ENCODE results near the gene ARMC12. TPM values are rescaled to one million over a fixed set of nuclear protein-coding genes. Genes with fewer than 3 reads are reported as not detected.

Gene ARMC12
- total and polyA plus RNA-seq, 2 of the 13 experiments (the other 11 are each of a cell fraction or from before 2014, with no cell fraction given), result 1.3 TPM; not detected in 1

DNA sequence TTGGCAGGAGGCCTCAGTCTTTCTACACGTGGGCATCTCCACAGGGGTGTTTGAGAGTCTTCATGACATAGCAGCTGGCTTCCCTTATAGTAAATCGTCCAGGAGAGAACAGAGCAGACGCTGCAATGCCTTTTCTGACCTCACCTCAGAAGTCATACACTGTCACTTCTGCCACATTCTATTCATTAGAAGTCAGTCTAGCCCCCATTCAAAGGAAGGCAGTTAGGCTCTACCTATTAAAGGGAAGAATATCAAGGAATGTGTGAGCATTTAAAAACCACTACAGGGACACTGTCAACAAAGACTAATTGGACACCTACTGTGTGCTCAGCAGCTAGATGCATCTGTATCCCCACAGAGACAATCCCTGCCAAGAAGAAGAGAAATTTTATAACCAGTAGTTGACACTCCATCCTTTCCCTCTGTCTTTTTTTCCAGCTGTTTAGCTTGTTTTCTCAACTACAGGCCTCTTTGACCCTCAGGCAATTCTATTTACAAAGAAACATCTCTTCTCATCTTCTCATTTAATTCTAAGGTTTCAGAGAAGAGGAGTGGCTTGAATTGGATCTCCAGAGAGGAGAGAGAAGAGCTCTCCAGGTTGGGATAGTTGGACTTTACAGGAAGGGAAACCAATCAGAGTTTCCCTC, 18.6 kb downstream of the ARMC12 start:
- Histone ChIP-seq H3K9me3 (ENCODE audit: low read length) (no peaks in the 10 kb centered on the region), H3K27me3 (ENCODE audit: control insufficient read depth in 1 of 2, insufficient read depth in 2 of 2, low read length in 2 of 2) (peaks cover 9 to 28% of the 10 kb centered on the region in 2 experiments), H3K79me2 (ENCODE audit: insufficient read depth, low read length) (no peaks in the 10 kb centered on the region), H3K27ac (ENCODE audit: extremely low read length, insufficient read depth, low read length) (no peak overlapping the region), H3K4me2 (ENCODE audit: low read depth, low read length) (no peak overlapping the region), H4K20me1 (ENCODE audit: insufficient read depth, low read length) (no peaks in the 10 kb centered on the region), H3K4me1 (ENCODE audit: insufficient read depth, low read length) (0 out of 2 replicates have a peak, but pooled peaks cover 14% of the 10 kb centered on the region), H3K36me3 (replicated peaks in 1 of 2; ENCODE audit: control insufficient read depth in 1 of 2, insufficient read depth in 2 of 2, low read length in 2 of 2) (no peaks in the 10 kb centered on the region), H2AFZ (ENCODE audit: low read length) (no peak overlapping the region), H3K9ac (ENCODE audit: insufficient read depth, low read depth, low read length) (no peak overlapping the region), H3K4me3 (replicated peaks in 1 of 3; ENCODE audit: insufficient read depth in 1 of 3, low read depth in 2 of 3, low read length in 3 of 3) (no peak overlapping the region)
- ATAC-seq (peak; percentile 52), FAIRE-seq (no peak), DNase-seq (ENCODE audit: low spot score) (no peak)
- 6% methylated on average over 3 of the region's 3 CpGs for WGBS (ENCODE audit: low lambda C conversion rate)
- in situ Hi-C loops (cut with HindIII; ENCODE audit: extremely low pct_ligation_motif_present, low pct_unique_long_range_greater_than_20kb), result no loop called here
- no TSS peak for BruUV-seq (replicated peaks)
- intact Hi-C loops (cut with micrococcal nuclease; ENCODE audit: unreplicated experiment), result no loop called here
- POLR2A ChIA-PET, result no interaction called here
- CTCF ChIA-PET (ENCODE audit: low intra/inter-chr PET ratio, low total read pairs), result no interaction called here
- TF ChIP-seq TP53 (CRISPR knock-in tag; conservative IDR thresholded peaks at IDR 0.05) (no peak), ZKSCAN1 (IDR thresholded peaks at IDR 0.05; ENCODE audit: low read length) (0 out of 2 replicates have a peak, but pooled peaks have one; percentile 14)
- TF ChIP-seq, protein P1, sequence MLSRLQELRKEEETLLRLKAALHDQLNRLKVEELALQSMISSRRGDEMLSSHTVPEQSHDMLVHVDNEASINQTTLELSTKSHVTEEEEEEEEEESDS (CRISPR knock-in tag; IDR thresholded peaks at IDR 0.05; ENCODE audit: borderline replicate concordance), result no peak
- TF ChIP-seq, protein P2, sequence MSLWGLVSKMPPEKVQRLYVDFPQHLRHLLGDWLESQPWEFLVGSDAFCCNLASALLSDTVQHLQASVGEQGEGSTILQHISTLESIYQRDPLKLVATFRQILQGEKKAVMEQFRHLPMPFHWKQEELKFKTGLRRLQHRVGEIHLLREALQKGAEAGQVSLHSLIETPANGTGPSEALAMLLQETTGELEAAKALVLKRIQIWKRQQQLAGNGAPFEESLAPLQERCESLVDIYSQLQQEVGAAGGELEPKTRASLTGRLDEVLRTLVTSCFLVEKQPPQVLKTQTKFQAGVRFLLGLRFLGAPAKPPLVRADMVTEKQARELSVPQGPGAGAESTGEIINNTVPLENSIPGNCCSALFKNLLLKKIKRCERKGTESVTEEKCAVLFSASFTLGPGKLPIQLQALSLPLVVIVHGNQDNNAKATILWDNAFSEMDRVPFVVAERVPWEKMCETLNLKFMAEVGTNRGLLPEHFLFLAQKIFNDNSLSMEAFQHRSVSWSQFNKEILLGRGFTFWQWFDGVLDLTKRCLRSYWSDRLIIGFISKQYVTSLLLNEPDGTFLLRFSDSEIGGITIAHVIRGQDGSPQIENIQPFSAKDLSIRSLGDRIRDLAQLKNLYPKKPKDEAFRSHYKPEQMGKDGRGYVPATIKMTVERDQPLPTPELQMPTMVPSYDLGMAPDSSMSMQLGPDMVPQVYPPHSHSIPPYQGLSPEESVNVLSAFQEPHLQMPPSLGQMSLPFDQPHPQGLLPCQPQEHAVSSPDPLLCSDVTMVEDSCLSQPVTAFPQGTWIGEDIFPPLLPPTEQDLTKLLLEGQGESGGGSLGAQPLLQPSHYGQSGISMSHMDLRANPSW (CRISPR knock-in tag; IDR thresholded peaks at IDR 0.05; ENCODE audit: borderline replicate concordance), result no peak

All from HepG2 (cell line).